ENCODE measurements around the gene TTLL8. TPM values are rescaled to one million over a fixed set of nuclear protein-coding genes. Genes with fewer than 3 reads are reported as not detected.

The TTLL8 gene
- total and polyA plus RNA-seq, 12 donors = not detected

GRCh38 chr22:50040717-50041116, 17.4 kb downstream of the TTLL8 start:
- intact Hi-C loops (cut with DNase I) = no loop called here
- H3K27ac ChIP-seq = no peak overlapping the region
- DNase-seq = no peak
- H3K27me3 ChIP-seq = peaks cover 11% of the 10 kb centered on the region
- no peaks in the 10 kb centered on the region for H3K36me3 ChIP-seq (replicated peaks in 1 of 2)
- H3K9me3 ChIP-seq (replicated peaks in 1 of 3) = no peaks in the 10 kb centered on the region
- H3K4me3 ChIP-seq = no peak overlapping the region
- TF ChIP-seq CTCF (IDR thresholded peaks at IDR 0.05) = no peak
- TF ChIP-seq POLR2A (IDR thresholded peaks at IDR 0.05) = no peak
- no peaks in the 10 kb centered on the region for H3K4me1 ChIP-seq (replicated peaks in 1 of 2)
- 88 to 100% (median 89%) methylated on average over 4 to 7 of the region's 7 CpGs for WGBS, 4 donors

GRCh38 chr22:50039669-50040443, 18.2 kb downstream of the TTLL8 start:
- WGBS, 4 donors = 79 to 88% (median 82%) methylated on average over 15 to 29 of the region's 29 CpGs
- intact Hi-C loops (cut with DNase I) = loop anchor here in 1 of 2 donors (10.0 kb wide), 1 partner anchor 275 kb away; no protein-coding TSS in a partner anchor
- Histone ChIP-seq H3K4me3 (no peak overlapping the region), H3K36me3 (replicated peaks in 1 of 2) (no peaks in the 10 kb centered on the region), H3K27ac (no peak overlapping the region), H3K9me3 (replicated peaks in 1 of 3) (no peaks in the 10 kb centered on the region), H3K4me1 (replicated peaks in 1 of 2) (no peaks in the 10 kb centered on the region), H3K27me3 (peaks cover 4% of the 10 kb centered on the region)
- TF ChIP-seq POLR2A (IDR thresholded peaks at IDR 0.05) (no peak), CTCF (IDR thresholded peaks at IDR 0.05) (no peak)
- DNase-seq = no peak

GRCh38 chr22:50035976-50036724, 21.9 kb downstream of the TTLL8 start:
- H3K27me3 ChIP-seq = peaks cover 4% of the 10 kb centered on the region
- no peak for TF ChIP-seq POLR2A (IDR thresholded peaks at IDR 0.05)
- TF ChIP-seq CTCF (IDR thresholded peaks at IDR 0.05) = no peak
- WGBS, 4 donors = 75 to 81% (median 79%) methylated on average over 6 to 23 of the region's 23 CpGs
- DNase-seq = no peak
- no peaks in the 10 kb centered on the region for H3K4me1 ChIP-seq (replicated peaks in 1 of 2)
- H3K36me3 ChIP-seq (replicated peaks in 1 of 2) = no peaks in the 10 kb centered on the region
- intact Hi-C loops (cut with DNase I) = loop anchor here in 1 of 2 donors (10.0 kb wide), 1 partner anchor 271 kb away; no protein-coding TSS in a partner anchor
- no peaks in the 10 kb centered on the region for H3K9me3 ChIP-seq (replicated peaks in 1 of 3)
- H3K27ac ChIP-seq = no peak overlapping the region
- no peak overlapping the region for H3K4me3 ChIP-seq

- 53 to 71% (median 60%) methylated on average over 9 to 24 of the region's 24 CpGs for WGBS, 4 donors
- no peak for DNase-seq
Measured at GRCh38 chr22:50035131-50035881, 22.8 kb downstream of the TTLL8 start.

More at GRCh38 chr22:50035131-50035881, 22.8 kb downstream of the TTLL8 start:
- Histone ChIP-seq H3K27ac (no peak overlapping the region), H3K4me1 (replicated peaks in 1 of 2) (no peaks in the 10 kb centered on the region), H3K27me3 (no peaks in the 10 kb centered on the region), H3K36me3 (replicated peaks in 1 of 2) (no peaks in the 10 kb centered on the region), H3K9me3 (replicated peaks in 1 of 3) (no peaks in the 10 kb centered on the region), H3K4me3 (no peak overlapping the region)
- TF ChIP-seq CTCF (IDR thresholded peaks at IDR 0.05) (no peak), POLR2A (IDR thresholded peaks at IDR 0.05) (no peak)
- intact Hi-C loops (cut with DNase I) = loop anchor here in 1 of 2 donors (10.0 kb wide), 1 partner anchor 271 kb away; no protein-coding TSS in a partner anchor
